Mesendoderm (in vitro differentiated cells): ENCODE data around the gene ZC2HC1C.

Experiments
- DNase-seq: peaks from one replicate; pipeline ENCODE4 v3.0.0; 2013
- H2AK5ac ChIP-seq: 2 replicates; pipeline ENCODE4 v1.6.1; 2013; ENCODE audit warnings: low read length, inconsistent platforms
- H2BK120ac ChIP-seq: 2 replicates; pipeline ENCODE4 v1.6.1; 2013; ENCODE audit warnings: low read depth, mild to moderate bottlenecking, low read length, moderate library complexity, mixed read lengths
- H2BK15ac ChIP-seq: replicated peaks from 2 replicates; pipeline ENCODE4 v1.6.1; 2013; ENCODE audit warnings: low read depth, mild to moderate bottlenecking, moderate library complexity
- H2BK5ac ChIP-seq: 2 replicates; pipeline ENCODE4 v1.6.1; 2013; ENCODE audit warnings: low read length, inconsistent platforms
- H3K18ac ChIP-seq: 2 replicates; pipeline ENCODE4 v1.6.1; 2013; ENCODE audit warnings: mild to moderate bottlenecking, low read length, mixed read lengths
- H3K23ac ChIP-seq: one replicate; pipeline ENCODE4 v1.6.1; 2013; ENCODE audit warnings: low read length
- H3K27ac ChIP-seq: 2 replicates; pipeline ENCODE4 v1.5.1; 2013; ENCODE audit warnings: low read depth, mild to moderate bottlenecking, inconsistent platforms, low read length, moderate library complexity
- H3K27me3 ChIP-seq: 2 replicates; pipeline ENCODE4 v1.6.1; 2013; ENCODE audit warnings: low read length, control low read depth, mild to moderate bottlenecking, inconsistent platforms; ENCODE audit not compliant: insufficient read depth, poor library complexity
- H3K36me3 ChIP-seq: 2 replicates; pipeline ENCODE4 v1.6.1; 2013; ENCODE audit warnings: low read length, inconsistent platforms; ENCODE audit not compliant: control insufficient read depth, insufficient read depth
- H3K4ac ChIP-seq: one replicate; pipeline ENCODE4 v1.6.1; 2013; ENCODE audit warnings: low read depth, mild to moderate bottlenecking, low read length, moderate library complexity
- H3K4me1 ChIP-seq: 2 replicates; pipeline ENCODE4 v1.6.1; 2013; ENCODE audit warnings: low read depth, low read length, inconsistent platforms; ENCODE audit not compliant: control insufficient read depth
- H3K4me2 ChIP-seq: 2 replicates; pipeline ENCODE4 v1.6.1; 2013; ENCODE audit warnings: low read length
- H3K4me3 ChIP-seq: 2 replicates; pipeline ENCODE4 v1.5.1; 2013; ENCODE audit warnings: mild to moderate bottlenecking, low read length
- H3K56ac ChIP-seq: one replicate; pipeline ENCODE4 v1.6.1; 2013; ENCODE audit warnings: low read length
- H3K79me1 ChIP-seq: 2 replicates; pipeline ENCODE4 v1.6.1; 2013; ENCODE audit warnings: low read length, inconsistent platforms
- H3K79me2 ChIP-seq: 2 replicates; pipeline ENCODE4 v1.6.1; 2013; ENCODE audit warnings: mild to moderate bottlenecking, low read length; ENCODE audit not compliant: control insufficient read depth, insufficient read depth
- H3K9ac ChIP-seq: 2 replicates; pipeline ENCODE4 v1.6.1; 2013; ENCODE audit warnings: low read length, inconsistent platforms
- H4K5ac ChIP-seq: one replicate; pipeline ENCODE4 v1.6.1; 2013; ENCODE audit warnings: low read length
- H4K8ac ChIP-seq: one replicate; pipeline ENCODE4 v1.6.1; 2013; ENCODE audit warnings: low read depth, mild to moderate bottlenecking, control low read depth, low read length, moderate library complexity
- WGBS: extraction: QIAGEN DNeasy Blood & Tissue Kit; methylation state at CpG from one replicate; pipeline ENCODE4 v1.1.7; 2013; ENCODE audit warnings: low lambda C conversion rate, missing lambda C conversion rate; ENCODE audit not compliant: insufficient coverage; ENCODE audit errors: extremely low coverage; 5-methylcytosine and 5-hydroxymethylcytosine counted together

The ZC2HC1C gene

DNA sequence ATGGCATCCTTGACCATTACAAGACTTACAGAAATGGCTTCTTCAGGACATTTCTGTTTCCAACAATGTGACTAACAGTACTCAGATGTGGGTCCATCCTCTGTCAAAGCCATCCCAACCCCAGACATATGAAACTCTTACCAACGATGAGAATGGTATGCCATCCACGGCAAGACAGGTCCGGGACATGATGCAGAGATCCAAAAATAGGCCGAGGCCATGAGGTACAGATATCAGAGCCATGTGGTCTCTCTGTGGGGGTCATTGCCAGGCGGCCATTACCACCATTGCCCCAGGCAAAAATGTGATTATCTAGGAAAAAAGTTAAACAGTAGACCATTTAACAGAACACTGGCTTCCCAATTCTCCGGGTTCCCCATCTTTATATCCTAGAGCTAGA is 27.5 kb downstream of the ZC2HC1C start:
- no peaks in the 10 kb centered on the region for H3K27me3 ChIP-seq
- H2BK120ac ChIP-seq = no peak overlapping the region
- no peak overlapping the region for H3K4me2 ChIP-seq
- H3K4me1 ChIP-seq = no peaks in the 10 kb centered on the region
- no peaks in the 10 kb centered on the region for H3K79me1 ChIP-seq
- no peak overlapping the region for H4K5ac ChIP-seq
- no peak overlapping the region for H3K9ac ChIP-seq
- no peak overlapping the region for H3K27ac ChIP-seq
- H3K4me3 ChIP-seq = no peak overlapping the region
- H4K8ac ChIP-seq = no peak overlapping the region
- no peak overlapping the region for H3K18ac ChIP-seq
- no peak for DNase-seq
- no peak overlapping the region for H3K56ac ChIP-seq
- H3K23ac ChIP-seq = no peak overlapping the region
- H2BK15ac ChIP-seq = no peak overlapping the region
- H2BK5ac ChIP-seq = no peak overlapping the region
- H2AK5ac ChIP-seq = no peak overlapping the region
- no CpG with 5 or more reads among the region's 6 CpGs for WGBS
- no peak overlapping the region for H3K4ac ChIP-seq
- H3K36me3 ChIP-seq = no peaks in the 10 kb centered on the region
- no peaks in the 10 kb centered on the region for H3K79me2 ChIP-seq

DNA sequence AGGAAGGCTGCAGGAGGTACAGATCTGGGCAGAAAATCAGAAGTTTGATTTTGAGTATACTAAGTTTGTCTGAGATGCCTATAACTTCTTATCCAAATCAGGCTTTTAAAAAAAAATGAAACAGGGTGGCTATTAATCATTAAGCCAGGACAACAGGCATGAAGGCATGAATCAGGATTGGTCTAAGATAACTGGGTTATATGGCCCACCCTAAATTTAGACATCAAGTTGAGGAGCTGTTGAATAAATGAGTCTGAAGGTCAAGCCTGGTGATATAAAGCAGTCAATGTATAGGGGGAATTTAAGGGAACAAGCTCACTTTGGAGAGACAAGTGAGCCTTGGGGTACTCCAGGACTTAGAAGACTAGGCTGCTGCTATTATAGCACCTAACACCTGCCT is 28.8 kb downstream of the ZC2HC1C start:
- Histone ChIP-seq H3K4me3 (no peak overlapping the region), H4K8ac (no peak overlapping the region), H2BK120ac (no peak overlapping the region), H3K79me1 (no peaks in the 10 kb centered on the region), H3K4me1 (no peaks in the 10 kb centered on the region), H3K36me3 (no peaks in the 10 kb centered on the region), H3K18ac (no peak overlapping the region), H3K79me2 (no peaks in the 10 kb centered on the region), H2BK15ac (no peak overlapping the region), H3K23ac (no peak overlapping the region), H4K5ac (no peak overlapping the region), H3K27ac (no peak overlapping the region), H3K56ac (no peak overlapping the region), H3K4me2 (no peak overlapping the region), H2AK5ac (no peak overlapping the region), H2BK5ac (no peak overlapping the region), H3K27me3 (no peaks in the 10 kb centered on the region), H3K9ac (no peak overlapping the region), H3K4ac (no peak overlapping the region)
- no peak for DNase-seq

DNA sequence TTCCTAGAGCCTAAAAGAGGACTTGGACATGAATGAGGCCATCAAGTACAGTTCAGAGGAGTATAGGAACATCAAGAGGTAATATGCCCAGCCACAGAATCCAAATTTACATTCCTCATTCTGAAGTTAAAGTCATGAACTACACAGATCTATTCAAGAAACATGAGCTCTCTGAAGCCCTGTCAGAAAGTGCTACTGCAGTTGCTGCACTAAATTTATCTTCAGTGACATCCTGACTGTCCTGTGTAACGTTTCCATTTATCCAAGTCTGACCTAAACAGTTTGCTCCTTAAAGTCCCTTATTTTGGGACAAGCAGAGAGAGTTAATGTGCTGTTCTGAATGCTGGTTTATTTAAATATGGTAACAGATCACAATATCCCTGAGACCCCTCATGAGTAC is 29.2 kb downstream of the ZC2HC1C start:
- H4K5ac ChIP-seq = no peak overlapping the region
- H3K4ac ChIP-seq = no peak overlapping the region
- no peak overlapping the region for H3K18ac ChIP-seq
- no peaks in the 10 kb centered on the region for H3K27me3 ChIP-seq
- no peak overlapping the region for H3K4me2 ChIP-seq
- H2BK5ac ChIP-seq = no peak overlapping the region
- no peak overlapping the region for H2AK5ac ChIP-seq
- H3K27ac ChIP-seq = no peak overlapping the region
- H4K8ac ChIP-seq = no peak overlapping the region
- H3K79me2 ChIP-seq = no peaks in the 10 kb centered on the region
- no peak for DNase-seq
- no peaks in the 10 kb centered on the region for H3K4me1 ChIP-seq
- no peaks in the 10 kb centered on the region for H3K79me1 ChIP-seq
- no peak overlapping the region for H3K4me3 ChIP-seq
- no CpG with 5 or more reads among the region's 1 CpG for WGBS
- no peak overlapping the region for H3K23ac ChIP-seq
- no peak overlapping the region for H2BK120ac ChIP-seq
- peaks cover under 1% of the 10 kb centered on the region for H3K36me3 ChIP-seq
- H3K56ac ChIP-seq = no peak overlapping the region
- H2BK15ac ChIP-seq = no peak overlapping the region
- no peak overlapping the region for H3K9ac ChIP-seq

DNA sequence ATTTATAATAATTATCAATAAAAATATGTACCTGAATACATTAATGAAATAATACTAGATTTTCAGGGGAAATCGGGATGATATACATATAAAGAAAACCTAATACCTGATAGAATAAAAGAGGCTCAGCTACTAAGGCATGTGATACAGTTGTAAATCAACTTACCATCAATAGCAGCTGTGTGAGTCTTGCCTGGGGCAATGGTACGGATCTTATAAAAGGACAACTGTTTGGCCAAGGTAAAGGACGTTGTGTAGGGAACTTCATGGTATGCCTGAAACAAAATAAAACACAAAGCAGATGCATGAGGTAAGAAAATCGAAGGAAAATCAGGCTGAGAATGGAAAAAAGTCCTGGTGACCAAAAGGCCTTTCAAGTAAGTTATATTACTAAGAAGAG is 32.0 kb downstream of the ZC2HC1C start:
- no CpG with 5 or more reads among the region's 4 CpGs for WGBS
- no peak overlapping the region for H2BK5ac ChIP-seq
- no peak overlapping the region for H3K4me3 ChIP-seq
- no peak overlapping the region for H4K8ac ChIP-seq
- H3K23ac ChIP-seq = no peak overlapping the region
- no peak overlapping the region for H3K4ac ChIP-seq
- H3K4me1 ChIP-seq = no peaks in the 10 kb centered on the region
- no peak overlapping the region for H3K4me2 ChIP-seq
- no peaks in the 10 kb centered on the region for H3K79me2 ChIP-seq
- H3K9ac ChIP-seq = no peak overlapping the region
- H2BK15ac ChIP-seq = no peak overlapping the region
- no peak overlapping the region for H4K5ac ChIP-seq
- peaks cover 6% of the 10 kb centered on the region for H3K36me3 ChIP-seq
- no peaks in the 10 kb centered on the region for H3K79me1 ChIP-seq
- H2AK5ac ChIP-seq = no peak overlapping the region
- no peak overlapping the region for H2BK120ac ChIP-seq
- no peaks in the 10 kb centered on the region for H3K27me3 ChIP-seq
- no peak for DNase-seq
- no peak overlapping the region for H3K56ac ChIP-seq
- H3K27ac ChIP-seq = no peak overlapping the region
- no peak overlapping the region for H3K18ac ChIP-seq

DNA sequence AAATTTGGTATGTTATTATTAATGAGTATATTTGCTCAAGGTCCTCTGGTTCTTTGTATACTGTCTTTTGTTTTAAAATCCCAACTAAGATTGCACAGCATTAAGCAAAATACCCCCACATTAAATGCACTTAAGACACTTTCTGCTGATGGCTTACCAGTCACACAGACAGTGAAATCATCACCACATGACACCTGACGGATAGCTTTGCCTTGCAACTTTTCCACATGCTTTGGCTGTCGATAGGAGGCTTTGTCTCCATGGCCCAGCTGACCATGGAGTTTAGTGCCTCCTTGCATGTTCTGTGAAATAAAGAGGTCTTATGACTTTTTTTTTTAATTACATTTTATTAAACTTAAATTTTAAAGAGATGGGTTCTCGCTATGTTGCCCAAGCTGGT is 37.7 kb downstream of the ZC2HC1C start:
- Histone ChIP-seq H3K56ac (no peak overlapping the region), H3K27me3 (no peaks in the 10 kb centered on the region), H3K27ac (no peak overlapping the region), H3K4ac (no peak overlapping the region), H2BK5ac (no peak overlapping the region), H2AK5ac (no peak overlapping the region), H2BK120ac (no peak overlapping the region), H3K23ac (no peak overlapping the region), H4K5ac (no peak overlapping the region), H3K36me3 (peaks cover 12% of the 10 kb centered on the region), H3K79me1 (no peaks in the 10 kb centered on the region), H3K18ac (no peak overlapping the region), H3K4me1 (no peaks in the 10 kb centered on the region), H3K4me3 (no peak overlapping the region), H3K9ac (no peak overlapping the region), H2BK15ac (no peak overlapping the region), H4K8ac (no peak overlapping the region), H3K79me2 (no peaks in the 10 kb centered on the region), H3K4me2 (no peak overlapping the region)
- WGBS = no CpG with 5 or more reads among the region's 3 CpGs
- DNase-seq = no peak

DNA sequence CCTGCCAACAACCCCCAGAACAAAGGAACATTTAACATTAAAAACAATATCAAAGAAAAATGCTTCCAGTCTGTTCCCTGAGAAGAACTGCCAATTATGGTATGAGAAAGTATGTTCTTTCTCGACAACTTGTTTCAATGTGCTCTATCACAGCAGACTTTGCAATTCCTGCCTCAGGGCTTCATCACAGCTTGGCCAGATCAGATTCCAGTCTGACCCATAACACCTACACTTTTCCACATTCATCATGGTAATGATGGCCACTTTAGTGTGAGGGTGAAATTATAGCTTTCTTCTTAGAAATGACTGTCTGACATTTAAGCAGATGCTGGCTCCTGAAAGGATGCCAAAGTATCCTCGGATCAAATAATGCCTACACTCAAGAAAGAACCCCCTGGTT is 40.4 kb downstream of the ZC2HC1C start:
- peaks cover 12% of the 10 kb centered on the region for H3K36me3 ChIP-seq
- H3K23ac ChIP-seq = no peak overlapping the region
- no peak for DNase-seq
- no peak overlapping the region for H3K4ac ChIP-seq
- no peak overlapping the region for H4K8ac ChIP-seq
- H3K4me2 ChIP-seq = no peak overlapping the region
- WGBS = no CpG with 5 or more reads among the region's 2 CpGs
- H4K5ac ChIP-seq = no peak overlapping the region
- H2BK120ac ChIP-seq = no peak overlapping the region
- H3K56ac ChIP-seq = no peak overlapping the region
- no peak overlapping the region for H2BK5ac ChIP-seq
- H2BK15ac ChIP-seq = no peak overlapping the region
- H3K27me3 ChIP-seq = no peaks in the 10 kb centered on the region
- no peaks in the 10 kb centered on the region for H3K79me2 ChIP-seq
- H3K4me1 ChIP-seq = no peaks in the 10 kb centered on the region
- no peak overlapping the region for H3K9ac ChIP-seq
- H2AK5ac ChIP-seq = no peak overlapping the region
- H3K4me3 ChIP-seq = no peak overlapping the region
- no peaks in the 10 kb centered on the region for H3K79me1 ChIP-seq
- no peak overlapping the region for H3K27ac ChIP-seq
- H3K18ac ChIP-seq = no peak overlapping the region
